Osteoblast (primary cell): ENCODE measurements around the gene DCDC1. TPM values are rescaled to one million over a fixed set of nuclear protein-coding genes. Genes with fewer than 3 reads are reported as not detected.

Source experiments
- DNase-seq: peaks from one replicate; pipeline ENCODE4 v3.0.0; 2011; ENCODE audit warnings: low spot score, mixed read lengths; ENCODE audit not compliant: insufficient read length; ENCODE audit errors: missing footprints
- H2AFZ ChIP-seq: 2 replicates; pipeline ENCODE4 v1.6.0; 2011; ENCODE audit warnings: mild to moderate bottlenecking, low read length
- H3K27ac ChIP-seq: 2 replicates; pipeline ENCODE4 v1.5.1; 2011; ENCODE audit warnings: mild to moderate bottlenecking, low read depth, low read length, moderate library complexity
- H3K27me3 ChIP-seq: 2 replicates; pipeline ENCODE4 v1.6.0; 2012; ENCODE audit warnings: mild to moderate bottlenecking, control low read depth, inconsistent platforms, low read length, moderate library complexity; ENCODE audit not compliant: insufficient read depth
- H3K36me3 ChIP-seq: 2 replicates; pipeline ENCODE4 v1.5.1; 2011; ENCODE audit warnings: mild to moderate bottlenecking, low read length, control low read depth, moderate library complexity; ENCODE audit not compliant: insufficient read depth
- H3K4me1 ChIP-seq: 2 replicates; pipeline ENCODE4 v1.5.1; 2011; ENCODE audit warnings: mild to moderate bottlenecking, low read length, control low read depth, moderate library complexity; ENCODE audit not compliant: insufficient read depth
- H3K4me2 ChIP-seq: 2 replicates; pipeline ENCODE4 v1.6.0; 2011; ENCODE audit warnings: mild to moderate bottlenecking, low read length; ENCODE audit not compliant: insufficient read depth
- H3K4me3 ChIP-seq: fragments of 200-600 bp; sonication (generic); 3 replicates; pipeline ENCODE4 v1.5.1; 2012; ENCODE audit warnings: mild to moderate bottlenecking, low read length, inconsistent platforms; ENCODE audit not compliant: insufficient read depth
- H3K79me2 ChIP-seq: 2 replicates; pipeline ENCODE4 v1.6.0; 2012; ENCODE audit warnings: mild to moderate bottlenecking, low read length, control low read depth, inconsistent platforms; ENCODE audit not compliant: insufficient read depth
- H3K9me3 ChIP-seq: 2 replicates; pipeline ENCODE4 v1.5.1; 2011; ENCODE audit warnings: low read depth, low read length, control low read depth
- H4K20me1 ChIP-seq: 2 replicates; pipeline ENCODE4 v1.6.0; 2012; ENCODE audit warnings: mild to moderate bottlenecking, low read length, control low read depth; ENCODE audit not compliant: insufficient read depth
- total RNA-seq: library from RNA; depleted of rRNA; stranded (reverse); fragments of >200 nt; gene quantifications from 2 replicates; pipeline ENCODE4 v1.2.3, GENCODE V29; 2012
- TF ChIP-seq, protein P1 (sequence below): IDR thresholded peaks from 2 replicates; pipeline ENCODE4 v1.5.1; 2011; ENCODE audit warnings: mild to moderate bottlenecking, low read depth, low read length, moderate library complexity; ENCODE audit errors: extremely low read depth

The DCDC1 gene
- total RNA-seq, 1 donor = 1.1 TPM

DNA sequence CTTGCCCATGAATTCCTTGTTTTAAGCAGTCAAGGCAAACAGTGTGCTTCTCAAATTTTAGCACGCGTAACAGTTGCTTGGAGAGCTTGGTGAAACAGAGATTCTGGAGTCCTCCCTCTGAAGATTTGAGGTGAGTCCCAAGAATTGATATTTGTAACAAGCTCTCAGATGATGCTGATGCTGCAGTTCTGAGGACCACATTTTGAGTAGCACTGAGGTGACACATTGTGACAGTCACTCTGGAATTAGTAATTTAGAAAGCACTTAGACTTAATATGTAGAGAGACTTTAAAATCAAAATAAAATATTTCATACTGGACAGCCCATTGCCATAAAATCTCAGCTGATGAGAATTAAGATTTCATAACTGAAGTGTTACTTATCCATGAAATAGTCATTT, 38.7 kb upstream of the DCDC1 start:
- Histone ChIP-seq H3K9me3 (no peaks in the 10 kb centered on the region), H4K20me1 (no peaks in the 10 kb centered on the region), H2AFZ (no peak overlapping the region), H3K36me3 (no peaks in the 10 kb centered on the region), H3K79me2 (no peaks in the 10 kb centered on the region), H3K27me3 (no peaks in the 10 kb centered on the region), H3K4me1 (peaks cover 9% of the 10 kb centered on the region), H3K4me3 (no peak overlapping the region), H3K27ac (no peak overlapping the region), H3K4me2 (no peak overlapping the region)
- TF ChIP-seq, protein P1, sequence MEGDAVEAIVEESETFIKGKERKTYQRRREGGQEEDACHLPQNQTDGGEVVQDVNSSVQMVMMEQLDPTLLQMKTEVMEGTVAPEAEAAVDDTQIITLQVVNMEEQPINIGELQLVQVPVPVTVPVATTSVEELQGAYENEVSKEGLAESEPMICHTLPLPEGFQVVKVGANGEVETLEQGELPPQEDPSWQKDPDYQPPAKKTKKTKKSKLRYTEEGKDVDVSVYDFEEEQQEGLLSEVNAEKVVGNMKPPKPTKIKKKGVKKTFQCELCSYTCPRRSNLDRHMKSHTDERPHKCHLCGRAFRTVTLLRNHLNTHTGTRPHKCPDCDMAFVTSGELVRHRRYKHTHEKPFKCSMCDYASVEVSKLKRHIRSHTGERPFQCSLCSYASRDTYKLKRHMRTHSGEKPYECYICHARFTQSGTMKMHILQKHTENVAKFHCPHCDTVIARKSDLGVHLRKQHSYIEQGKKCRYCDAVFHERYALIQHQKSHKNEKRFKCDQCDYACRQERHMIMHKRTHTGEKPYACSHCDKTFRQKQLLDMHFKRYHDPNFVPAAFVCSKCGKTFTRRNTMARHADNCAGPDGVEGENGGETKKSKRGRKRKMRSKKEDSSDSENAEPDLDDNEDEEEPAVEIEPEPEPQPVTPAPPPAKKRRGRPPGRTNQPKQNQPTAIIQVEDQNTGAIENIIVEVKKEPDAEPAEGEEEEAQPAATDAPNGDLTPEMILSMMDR = no peak
- DNase-seq = no peak

DNA sequence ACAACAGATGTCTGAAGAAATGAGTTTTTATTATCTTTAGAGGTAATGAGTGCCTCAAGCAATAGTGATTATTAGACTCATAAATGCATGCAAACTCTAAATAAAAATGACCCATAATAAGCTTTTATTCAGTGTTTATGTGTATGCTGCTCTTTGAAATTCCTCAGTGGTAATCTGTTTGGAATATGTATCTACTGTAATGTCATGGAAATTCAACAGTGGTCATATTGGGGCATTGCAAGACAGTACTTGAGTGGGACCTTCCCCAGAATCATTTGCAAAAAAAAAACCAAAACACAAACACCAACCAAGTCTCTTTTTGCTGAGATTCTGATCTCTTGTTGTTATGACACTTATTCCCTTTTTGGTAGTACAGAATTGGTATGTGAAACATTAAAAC, 35.1 kb upstream of the DCDC1 start:
- no peak overlapping the region for H3K4me3 ChIP-seq
- TF ChIP-seq, protein P1 = no peak

DNA sequence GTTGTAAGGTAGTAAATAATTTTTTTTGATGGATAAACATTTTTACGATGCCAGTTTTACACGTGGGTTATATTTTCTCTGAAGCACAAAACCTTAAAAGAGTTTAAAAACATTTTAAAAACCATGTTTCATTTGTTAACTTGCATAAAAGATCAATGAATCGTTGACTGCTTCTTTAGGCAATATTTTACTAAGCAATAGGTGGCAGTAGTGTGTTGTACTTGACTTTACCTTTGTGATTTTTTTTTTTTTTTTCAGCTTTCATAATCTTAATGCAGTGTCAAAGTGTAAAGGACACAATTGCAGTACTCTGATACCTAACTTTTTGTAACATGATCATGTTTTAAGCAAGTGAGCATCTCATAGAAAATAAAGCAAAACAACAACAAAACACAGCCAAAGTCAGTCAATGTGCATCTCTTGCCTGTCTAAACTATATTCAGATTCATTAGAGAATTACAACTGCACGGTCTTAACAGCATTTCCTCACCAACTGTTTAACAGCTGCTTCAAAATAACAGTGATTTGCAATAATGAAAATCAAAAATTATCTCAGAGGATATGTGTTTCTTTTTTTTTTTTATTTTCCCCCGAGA, 27.8 kb upstream of the DCDC1 start:
- Histone ChIP-seq H3K79me2 (no peaks in the 10 kb centered on the region), H3K4me1 (no peaks in the 10 kb centered on the region), H3K36me3 (no peaks in the 10 kb centered on the region), H3K9me3 (no peaks in the 10 kb centered on the region), H3K4me2 (no peak overlapping the region), H3K27me3 (no peaks in the 10 kb centered on the region), H4K20me1 (peaks cover 3% of the 10 kb centered on the region), H3K27ac (no peak overlapping the region), H3K4me3 (no peak overlapping the region), H2AFZ (no peak overlapping the region)
- TF ChIP-seq, protein P1 = peak; percentile 73
- DNase-seq = no peak

More for the DNA sequence above, 35.1 kb upstream of the DCDC1 start:
- no peaks in the 10 kb centered on the region for H3K9me3 ChIP-seq
- H3K36me3 ChIP-seq = no peaks in the 10 kb centered on the region
- H4K20me1 ChIP-seq = no peaks in the 10 kb centered on the region
- DNase-seq = no peak
- H3K4me2 ChIP-seq = no peak overlapping the region
- no peak overlapping the region for H3K27ac ChIP-seq
- no peak overlapping the region for H2AFZ ChIP-seq
- no peaks in the 10 kb centered on the region for H3K27me3 ChIP-seq
- no peaks in the 10 kb centered on the region for H3K79me2 ChIP-seq
- peaks cover 9% of the 10 kb centered on the region for H3K4me1 ChIP-seq

DNA sequence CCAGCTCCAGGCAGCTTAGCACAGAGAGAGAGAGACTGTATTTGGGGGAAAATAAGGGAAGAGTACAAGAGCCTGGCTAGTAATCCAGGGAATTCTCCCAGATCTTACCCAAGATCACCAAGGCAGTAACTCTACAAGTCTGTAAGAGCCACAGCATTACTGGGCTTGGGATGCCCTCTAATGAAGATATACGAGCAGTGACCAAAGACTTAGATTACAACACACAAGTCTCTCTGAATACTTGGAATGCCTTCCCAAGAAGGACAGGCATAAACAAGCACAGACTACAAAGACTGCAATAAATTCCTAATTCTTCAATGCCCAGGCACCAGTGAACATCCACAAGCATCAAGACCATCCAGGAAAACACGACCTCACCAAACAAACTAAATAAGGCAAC, 17.8 kb upstream of the DCDC1 start:
- H3K4me2 ChIP-seq = no peak overlapping the region
- no peaks in the 10 kb centered on the region for H3K27me3 ChIP-seq
- H3K36me3 ChIP-seq = no peaks in the 10 kb centered on the region
- H3K79me2 ChIP-seq = peaks cover 2% of the 10 kb centered on the region
- no peak overlapping the region for H3K4me3 ChIP-seq
- peaks cover 2% of the 10 kb centered on the region for H4K20me1 ChIP-seq
- TF ChIP-seq, protein P1 = no peak
- H3K4me1 ChIP-seq = no peaks in the 10 kb centered on the region
- no peaks in the 10 kb centered on the region for H3K9me3 ChIP-seq
- no peak overlapping the region for H2AFZ ChIP-seq
- no peak overlapping the region for H3K27ac ChIP-seq
- DNase-seq = no peak
